GM12864 (cell line): Measurements from ENCODE around the gene JAKMIP2.

Source experiments
- DNase-seq: peaks from one replicate; pipeline ENCODE4 v3.0.0-alpha.2; 2011; ENCODE audit warnings: low read depth
- H3K4me3 ChIP-seq: 2 replicates; pipeline ENCODE4 v1.5.1; 2011; ENCODE audit warnings: mild to moderate bottlenecking, low read depth, low read length, control low read depth
- CTCF ChIP-seq: IDR thresholded peaks from 2 replicates; pipeline ENCODE4 v1.5.1; 2011; ENCODE audit warnings: low read depth, mild to moderate bottlenecking, moderate library complexity, low read length, control low read depth, inconsistent platforms; ENCODE audit errors: missing control alignments

Gene JAKMIP2

GRCh38 chr5:147773587-147773986 is 8.9 kb downstream of the JAKMIP2 start:
- DNase-seq = no peak
- H3K4me3 ChIP-seq = no peak overlapping the region
- TF ChIP-seq CTCF = no peak

- H3K4me3 ChIP-seq = no peak overlapping the region
- DNase-seq = no peak
- TF ChIP-seq CTCF = no peak
These were observed 9.4 kb downstream of the JAKMIP2 start for GRCh38 chr5:147773139-147773538.

GRCh38 chr5:147767048-147767447 is 15.5 kb downstream of the JAKMIP2 start:
- TF ChIP-seq CTCF = no peak
- H3K4me3 ChIP-seq = no peak overlapping the region
- no peak for DNase-seq

- TF ChIP-seq CTCF = no peak
- no peak for DNase-seq
- no peak overlapping the region for H3K4me3 ChIP-seq
These were observed 18.6 kb downstream of the JAKMIP2 start for GRCh38 chr5:147763791-147764525.

GRCh38 chr5:147760086-147760875 is 22.2 kb downstream of the JAKMIP2 start:
- DNase-seq = no peak
- no peak for TF ChIP-seq CTCF
- H3K4me3 ChIP-seq = no peak overlapping the region

GRCh38 chr5:147759441-147759840 is 23.1 kb downstream of the JAKMIP2 start:
- no peak overlapping the region for H3K4me3 ChIP-seq
- DNase-seq = no peak
- no peak for TF ChIP-seq CTCF
